Kidney (tissue), 14 donors: ENCODE measurements around the gene TRAPPC8. TPM values are rescaled to one million over a fixed set of nuclear protein-coding genes. Genes with fewer than 3 reads are reported as not detected.
A peak's percentile ranks its signal among the peaks of the same experiment; 100 is the strongest.
"Not testable (repeated sequence)": the region's sequence is repeated elsewhere in the genome, so short reads cannot be mapped to it uniquely, and the experiment has no call there.

ENCODE experiments used
- DNase-seq, 5 donors: peaks; one replicate each; pipeline ENCODE4 v3.0.0-alpha.2; 2013 to 2020
- FAIRE-seq: peaks from 2 replicates; lab custom pipeline; 2012; peaks lifted over from hg19 to GRCh38; lab: Jason Lieb, UNC
- H3K27ac ChIP-seq, 2 donors: one replicate each; pipeline ENCODE4 v1.7.0; 2013; ENCODE audit warnings: low read depth in 2 of 2, low read length in 2 of 2, inconsistent platforms in 1 of 2
- H3K27me3 ChIP-seq: one replicate; pipeline ENCODE4 v1.7.1; 2013; ENCODE audit warnings: low read length, inconsistent platforms; ENCODE audit not compliant: control insufficient read depth, insufficient read depth
- H3K36me3 ChIP-seq, 3 donors: one replicate each; pipeline versions ENCODE4 v1.7.0 to v1.7.1; 2013; ENCODE audit warnings: low read length in 3 of 3, control low read depth in 1 of 3, inconsistent platforms in 1 of 3; ENCODE audit not compliant: insufficient read depth in 3 of 3, control insufficient read depth in 2 of 3
- H3K4me1 ChIP-seq, 3 donors: one replicate each; pipeline versions ENCODE4 v1.7.0 to v1.7.1; 2013; ENCODE audit warnings: low read length in 3 of 3, inconsistent platforms in 1 of 3, low read depth in 1 of 3; ENCODE audit not compliant: control insufficient read depth in 2 of 3, insufficient read depth in 2 of 3
- H3K4me3 ChIP-seq, 3 donors: one replicate each; pipeline versions ENCODE4 v1.7.0 to v1.8.1; 2013; ENCODE audit warnings: low read length in 3 of 3, control low read depth in 1 of 3, inconsistent platforms in 1 of 3
- H3K9ac ChIP-seq, 3 donors: one replicate each; pipeline versions ENCODE4 v1.7.0 to v1.7.1; 2013; ENCODE audit warnings: low read length in 3 of 3, control low read depth in 1 of 3, inconsistent platforms in 1 of 3
- H3K9me3 ChIP-seq, 3 donors: one replicate each; pipeline versions ENCODE4 v1.7.0 to v1.7.1; 2013; ENCODE audit warnings: low read length in 3 of 3, control low read depth in 1 of 3, inconsistent platforms in 1 of 3; ENCODE audit not compliant: control insufficient read depth in 2 of 3, insufficient read depth in 1 of 3
- intact Hi-C: fragments of 100-400 bp; cut with DNase I; formaldehyde crosslinking; loops from one replicate; pipeline ENCODE4 v1.11.1; 2022
- polyA plus RNA-seq: library from polyadenylated mRNA; stranded (reverse); fragments of 350-450 nt; fragmentation: Illumina TruSeq; extraction: RNeasy Lipid Tissue Mini Kit (QIAGEN cat#74804); gene quantifications from one replicate; pipeline ENCODE4 v1.2.3, GENCODE V29; 2014; ENCODE audit warnings: low read depth, low replicate concordance; ENCODE audit not compliant: insufficient read depth
- total RNA-seq: library from RNA; stranded (reverse); fragmentation: NEBNext Ultra II Directional; extraction: Animal tissue kit (Norgen Biotek cat#: 25700); gene quantifications from one replicate; pipeline ENCODE4 v1.2.1, GENCODE V29; 2021
- TF ChIP-seq, protein P1 (sequence below): IDR thresholded peaks from 3 replicates; pipeline ENCODE4 v1.5.1; 2012; ENCODE audit warnings: mild to moderate bottlenecking, moderate library complexity, borderline replicate concordance; ENCODE audit not compliant: insufficient read depth; ENCODE audit errors: extremely low read depth
- donor health status: control.
- donor health status: control.
- donor health status: control.
- donor health status: control.
- donor health status: control.
- donor health status: DM: yes; HTN: yes; CAD: no.
- donor health status: Normal renal cell carcinoma (clear cell type).

Gene TRAPPC8
- total and polyA plus RNA-seq, 2 donors from 2014 or later, result 28.7 to 44.6 TPM

- no peak for FAIRE-seq
- Histone ChIP-seq H3K9ac (peak overlapping the region in 1 of 3 donors; percentile 19), H3K9me3 (no peaks in the 10 kb centered on the region), H3K36me3 (peaks cover 0 to 6% (median 0%) of the 10 kb centered on the region in 3 donors), H3K4me1 (no peaks in the 10 kb centered on the region), H3K4me3 (no peak overlapping the region), H3K27me3 (no peaks in the 10 kb centered on the region), H3K27ac (no peak overlapping the region)
- intact Hi-C loops, result no loop called here
- DNase-seq, result peak in 1 of 5 donors; percentile 19
- TF ChIP-seq, protein P1, sequence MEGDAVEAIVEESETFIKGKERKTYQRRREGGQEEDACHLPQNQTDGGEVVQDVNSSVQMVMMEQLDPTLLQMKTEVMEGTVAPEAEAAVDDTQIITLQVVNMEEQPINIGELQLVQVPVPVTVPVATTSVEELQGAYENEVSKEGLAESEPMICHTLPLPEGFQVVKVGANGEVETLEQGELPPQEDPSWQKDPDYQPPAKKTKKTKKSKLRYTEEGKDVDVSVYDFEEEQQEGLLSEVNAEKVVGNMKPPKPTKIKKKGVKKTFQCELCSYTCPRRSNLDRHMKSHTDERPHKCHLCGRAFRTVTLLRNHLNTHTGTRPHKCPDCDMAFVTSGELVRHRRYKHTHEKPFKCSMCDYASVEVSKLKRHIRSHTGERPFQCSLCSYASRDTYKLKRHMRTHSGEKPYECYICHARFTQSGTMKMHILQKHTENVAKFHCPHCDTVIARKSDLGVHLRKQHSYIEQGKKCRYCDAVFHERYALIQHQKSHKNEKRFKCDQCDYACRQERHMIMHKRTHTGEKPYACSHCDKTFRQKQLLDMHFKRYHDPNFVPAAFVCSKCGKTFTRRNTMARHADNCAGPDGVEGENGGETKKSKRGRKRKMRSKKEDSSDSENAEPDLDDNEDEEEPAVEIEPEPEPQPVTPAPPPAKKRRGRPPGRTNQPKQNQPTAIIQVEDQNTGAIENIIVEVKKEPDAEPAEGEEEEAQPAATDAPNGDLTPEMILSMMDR, result no peak
Measured at GRCh38 chr18:31931163-31931885, 11.6 kb downstream of the TRAPPC8 start.

DNA sequence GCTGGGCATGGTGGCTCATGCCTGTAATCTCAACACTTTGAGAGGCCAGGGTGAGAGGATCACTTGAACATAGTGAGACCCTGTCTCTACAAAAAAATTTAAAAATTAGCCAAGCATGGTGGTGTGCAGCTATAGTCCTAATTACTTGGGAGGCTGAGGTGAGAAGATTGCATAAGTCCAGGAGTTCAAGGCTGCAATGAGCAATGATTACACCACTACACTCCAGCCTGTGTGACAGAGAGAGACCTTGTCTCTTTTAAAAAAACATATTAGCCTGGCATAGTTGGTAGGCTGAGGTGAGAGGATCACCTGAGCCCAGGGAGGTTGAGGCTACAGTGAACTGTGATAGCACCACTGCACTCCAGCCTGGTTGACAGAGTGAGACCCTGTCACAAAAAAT is 13.7 kb downstream of the TRAPPC8 start:
- intact Hi-C loops, result no loop called here
- H3K36me3 ChIP-seq, result peaks cover 0 to 6% (median 0%) of the 10 kb centered on the region in 3 donors
- no peak for FAIRE-seq

DNA sequence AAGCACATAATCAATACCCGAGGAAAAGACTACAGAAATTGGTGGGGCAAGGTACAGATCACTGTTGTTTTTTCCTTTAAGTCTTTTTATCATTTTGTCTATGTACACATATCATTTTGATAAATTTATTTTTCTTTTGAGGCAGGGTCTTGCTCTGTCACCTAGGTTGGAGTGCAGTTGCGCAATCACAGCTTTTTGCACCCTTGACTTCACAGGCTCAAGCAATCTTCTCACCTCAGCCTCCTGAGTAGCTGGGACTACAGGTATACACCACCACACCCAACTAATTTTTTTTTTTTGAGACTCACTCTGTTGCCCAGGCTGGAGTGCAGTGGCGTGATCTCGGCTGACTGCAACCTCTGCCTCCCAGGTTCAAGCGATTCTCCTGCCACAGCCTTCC is 15.9 kb downstream of the TRAPPC8 start:
- H3K9me3 ChIP-seq, intact Hi-C loops, H3K27me3 ChIP-seq, H3K4me1 ChIP-seq, H3K36me3 ChIP-seq, DNase-seq, FAIRE-seq, H3K27ac ChIP-seq, H3K4me3 ChIP-seq, H3K9ac ChIP-seq: not testable (repeated sequence)

More for the DNA sequence above, 13.7 kb downstream of the TRAPPC8 start:
- Histone ChIP-seq H3K27me3 (no peaks in the 10 kb centered on the region), H3K4me3 (no peak overlapping the region), H3K4me1 (no peaks in the 10 kb centered on the region), H3K9me3 (no peaks in the 10 kb centered on the region), H3K9ac (no peak overlapping the region), H3K27ac (no peak overlapping the region)
- no peak for DNase-seq
- TF ChIP-seq, protein P1, result no peak

DNA sequence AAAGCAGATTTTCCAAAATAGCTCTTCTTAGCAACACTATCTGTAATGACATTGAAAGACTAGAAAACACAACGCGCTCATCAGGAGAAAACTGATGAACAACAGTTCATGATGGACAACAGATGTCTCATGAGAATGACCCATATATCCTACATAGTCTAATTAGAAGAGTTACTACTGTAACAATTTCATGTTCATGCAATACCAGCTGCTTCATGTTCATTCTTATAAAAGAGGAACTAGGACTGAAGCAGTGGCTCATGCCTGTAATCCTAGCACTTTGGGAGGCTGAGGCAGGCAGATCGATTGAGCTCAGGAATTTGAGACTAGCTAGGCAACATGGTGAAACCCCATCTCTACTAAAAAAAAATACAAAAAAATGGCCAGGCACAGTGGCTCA is 22.7 kb downstream of the TRAPPC8 start:
- Histone ChIP-seq H3K36me3 (peaks cover 0 to 5% (median 3%) of the 10 kb centered on the region in 3 donors), H3K9ac (no peak overlapping the region), H3K4me3 (no peak overlapping the region), H3K4me1 (no peaks in the 10 kb centered on the region), H3K27ac (no peak overlapping the region), H3K27me3 (no peaks in the 10 kb centered on the region), H3K9me3 (no peaks in the 10 kb centered on the region)
- DNase-seq, result no peak
- TF ChIP-seq, protein P1, result no peak
- intact Hi-C loops, result no loop called here
- FAIRE-seq, result no peak

GRCh38 chr18:31919366-31919765 is 23.6 kb downstream of the TRAPPC8 start:
- H3K4me1 ChIP-seq, H3K27me3 ChIP-seq, intact Hi-C loops, H3K4me3 ChIP-seq, H3K9me3 ChIP-seq, FAIRE-seq, DNase-seq, H3K9ac ChIP-seq, H3K36me3 ChIP-seq, H3K27ac ChIP-seq: not testable (repeated sequence)
